Esophagus squamous epithelium (tissue), 4 donors: ENCODE measurements around the gene CDH11.

Experiments
- POLR2A ChIP-seq, 4 donors: fragments of 450-650 bp; IDR thresholded peaks; one replicate each; pipeline ENCODE4 v1.6.1; 2017; ENCODE audit warnings: antibody characterized with exemption in 4 of 4, mild to moderate bottlenecking in 4 of 4, moderate library complexity in 3 of 4
- TF ChIP-seq, protein P1 (sequence below), 6 experiments: fragments of 450-650 bp in 4 of 6; fragments of 200-600 bp in 2 of 6; sonication (generic) in 2 of 6; IDR thresholded peaks; one replicate each; pipeline ENCODE4 v1.5.1; 2016 to 2019; ENCODE audit warnings: antibody characterized with exemption in 6 of 6, mild to moderate bottlenecking in 4 of 6, moderate library complexity in 4 of 6

DNA sequence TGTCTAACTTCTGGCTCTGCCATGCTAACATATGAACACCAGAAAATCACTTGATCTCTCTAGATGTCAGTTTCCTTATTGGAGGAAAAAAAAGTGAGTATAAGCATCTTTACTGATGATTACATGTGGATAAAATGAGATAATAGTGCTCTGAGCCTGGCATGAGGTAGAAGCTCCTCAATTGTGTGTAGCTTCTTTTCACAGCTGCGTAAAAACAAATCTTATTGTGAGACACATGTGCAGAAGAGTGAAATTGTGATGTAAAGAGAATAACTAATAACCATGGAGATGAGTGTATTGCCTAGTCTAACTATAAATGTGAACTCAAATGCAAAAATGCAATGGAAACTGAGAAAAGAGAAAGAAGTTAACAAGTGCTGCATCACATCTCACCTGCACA lies 44.7 kb downstream of the CDH11 start:
- TF ChIP-seq, protein P1, sequence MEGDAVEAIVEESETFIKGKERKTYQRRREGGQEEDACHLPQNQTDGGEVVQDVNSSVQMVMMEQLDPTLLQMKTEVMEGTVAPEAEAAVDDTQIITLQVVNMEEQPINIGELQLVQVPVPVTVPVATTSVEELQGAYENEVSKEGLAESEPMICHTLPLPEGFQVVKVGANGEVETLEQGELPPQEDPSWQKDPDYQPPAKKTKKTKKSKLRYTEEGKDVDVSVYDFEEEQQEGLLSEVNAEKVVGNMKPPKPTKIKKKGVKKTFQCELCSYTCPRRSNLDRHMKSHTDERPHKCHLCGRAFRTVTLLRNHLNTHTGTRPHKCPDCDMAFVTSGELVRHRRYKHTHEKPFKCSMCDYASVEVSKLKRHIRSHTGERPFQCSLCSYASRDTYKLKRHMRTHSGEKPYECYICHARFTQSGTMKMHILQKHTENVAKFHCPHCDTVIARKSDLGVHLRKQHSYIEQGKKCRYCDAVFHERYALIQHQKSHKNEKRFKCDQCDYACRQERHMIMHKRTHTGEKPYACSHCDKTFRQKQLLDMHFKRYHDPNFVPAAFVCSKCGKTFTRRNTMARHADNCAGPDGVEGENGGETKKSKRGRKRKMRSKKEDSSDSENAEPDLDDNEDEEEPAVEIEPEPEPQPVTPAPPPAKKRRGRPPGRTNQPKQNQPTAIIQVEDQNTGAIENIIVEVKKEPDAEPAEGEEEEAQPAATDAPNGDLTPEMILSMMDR (IDR thresholded peaks at IDR 0.05): no peak
- no peak for TF ChIP-seq POLR2A (IDR thresholded peaks at IDR 0.05)
